GM18519 (cell line): ENCODE data around the gene ACCS.

Experiments
- ATAC-seq: cut with Tn5 transposase; IDR thresholded peaks from one replicate; pipeline ENCODE4 v1.9.1; 2021; ENCODE audit warnings: mild to moderate bottlenecking, moderate library complexity; ENCODE audit not compliant: unreplicated experiment, low FRiP score

The ACCS gene

DNA sequence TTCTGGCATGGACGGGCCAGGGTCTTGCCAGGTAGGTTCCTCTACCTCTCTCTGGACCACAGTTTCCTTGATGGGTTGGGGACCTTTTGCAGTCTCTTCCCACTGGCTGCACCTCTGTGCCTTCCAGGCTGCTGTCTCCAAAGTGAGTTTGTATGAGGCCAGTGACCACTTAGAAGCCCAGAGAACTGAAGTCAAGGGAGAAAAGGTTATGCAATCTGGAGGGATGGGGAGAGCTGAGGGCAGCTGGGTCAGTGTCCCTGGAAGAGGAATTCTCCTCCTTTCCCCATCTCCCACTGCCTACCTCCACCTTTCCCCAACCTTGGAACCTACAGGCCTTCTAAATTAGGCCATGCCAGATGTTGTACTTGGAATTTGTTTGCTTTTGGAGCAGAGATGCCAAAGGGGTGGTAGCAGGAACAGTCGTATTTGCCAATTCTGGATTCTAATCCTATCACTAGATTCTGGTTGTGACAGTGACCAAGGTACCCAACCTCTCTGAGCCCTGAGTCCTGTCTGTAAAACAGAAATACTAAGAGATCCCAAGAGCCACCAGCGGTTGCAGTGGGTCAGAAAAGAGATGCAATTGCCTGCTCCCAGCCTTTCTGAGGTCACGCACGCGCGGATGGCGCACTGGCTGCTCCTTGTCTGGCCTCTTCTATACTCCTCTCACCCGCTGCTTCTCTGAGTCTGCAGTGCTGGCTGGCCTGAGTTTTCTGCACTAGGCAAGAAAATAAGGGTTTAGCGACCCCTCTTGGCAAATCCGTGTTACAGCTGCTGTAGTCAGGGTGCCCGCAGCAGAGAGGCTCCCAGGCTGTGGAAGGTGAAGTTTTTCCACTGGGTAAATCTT, 29.0 kb upstream of the ACCS start:
- ATAC-seq = peak; percentile 84

DNA sequence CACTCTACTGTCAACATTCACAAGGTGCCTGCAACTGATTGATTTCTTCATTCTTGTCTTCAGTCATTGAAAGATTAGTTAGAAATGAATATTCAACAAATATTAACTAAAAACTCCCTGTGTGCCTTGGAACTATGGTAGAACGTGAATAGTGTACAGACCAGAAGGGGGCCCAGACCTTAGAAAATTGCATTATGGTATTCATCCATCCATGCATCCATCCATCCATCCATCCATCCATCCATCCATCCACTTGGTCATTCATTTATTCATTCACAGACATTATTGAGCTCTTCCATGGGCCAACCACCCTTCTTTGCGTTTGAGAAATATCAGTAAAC, 28.4 kb upstream of the ACCS start:
- ATAC-seq = no peak

DNA sequence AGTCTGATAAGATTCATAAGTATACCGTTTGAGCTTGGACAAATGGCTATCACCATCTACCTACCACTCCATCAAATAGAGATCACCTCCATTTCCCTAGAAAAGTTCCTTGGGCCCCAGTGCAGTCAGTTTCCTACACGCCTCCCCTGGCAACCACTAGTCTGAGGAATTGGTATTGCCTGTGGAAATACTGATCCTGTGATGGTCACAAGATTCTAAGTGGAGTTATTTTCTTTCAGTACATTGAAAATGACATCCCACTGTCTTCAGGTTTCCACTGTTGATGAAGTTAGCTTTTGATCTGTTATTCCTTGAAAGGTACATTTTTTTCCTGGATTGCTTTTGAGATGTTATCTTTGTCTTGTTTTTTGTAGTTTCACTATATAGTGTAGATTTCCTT, 22.9 kb upstream of the ACCS start:
- ATAC-seq = no peak

DNA sequence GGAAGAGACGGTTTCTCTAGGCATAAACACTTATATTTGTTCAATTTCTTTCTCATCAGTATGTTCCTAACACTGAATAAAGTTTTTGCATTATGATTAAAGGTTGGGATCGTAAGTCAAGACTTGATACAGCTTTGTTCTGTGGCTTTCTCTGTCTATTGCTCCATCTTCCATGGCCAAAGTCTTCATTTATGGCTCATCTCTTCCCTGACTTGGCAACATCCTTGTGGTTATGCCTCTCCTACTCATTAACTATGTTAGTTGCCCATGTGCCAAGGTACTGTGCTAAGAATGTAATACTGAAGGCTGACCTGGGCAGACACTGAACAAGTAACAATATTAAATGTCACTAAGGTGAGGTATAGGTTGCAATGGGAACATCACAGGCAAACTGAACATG, 19.9 kb upstream of the ACCS start:
- no peak for ATAC-seq

DNA sequence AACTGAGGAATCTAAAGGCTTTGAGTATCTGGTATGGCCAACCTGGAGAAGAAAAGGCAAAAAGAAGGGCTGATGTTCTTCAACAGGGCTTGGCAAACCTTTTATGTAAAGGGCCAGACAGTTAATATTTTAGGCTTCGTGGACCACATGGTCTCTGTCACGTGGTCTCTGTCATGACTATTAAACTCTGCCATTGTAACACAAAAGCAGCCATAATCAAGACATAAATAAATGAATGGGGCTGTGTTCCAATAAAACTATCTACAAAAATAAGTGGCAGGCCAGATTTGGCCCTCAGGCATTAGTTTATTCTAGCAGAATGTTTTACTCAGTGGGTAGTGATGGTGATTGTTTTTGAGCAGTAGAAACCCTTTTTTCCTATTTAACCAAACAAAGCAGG, 18.8 kb upstream of the ACCS start:
- ATAC-seq = no peak

DNA sequence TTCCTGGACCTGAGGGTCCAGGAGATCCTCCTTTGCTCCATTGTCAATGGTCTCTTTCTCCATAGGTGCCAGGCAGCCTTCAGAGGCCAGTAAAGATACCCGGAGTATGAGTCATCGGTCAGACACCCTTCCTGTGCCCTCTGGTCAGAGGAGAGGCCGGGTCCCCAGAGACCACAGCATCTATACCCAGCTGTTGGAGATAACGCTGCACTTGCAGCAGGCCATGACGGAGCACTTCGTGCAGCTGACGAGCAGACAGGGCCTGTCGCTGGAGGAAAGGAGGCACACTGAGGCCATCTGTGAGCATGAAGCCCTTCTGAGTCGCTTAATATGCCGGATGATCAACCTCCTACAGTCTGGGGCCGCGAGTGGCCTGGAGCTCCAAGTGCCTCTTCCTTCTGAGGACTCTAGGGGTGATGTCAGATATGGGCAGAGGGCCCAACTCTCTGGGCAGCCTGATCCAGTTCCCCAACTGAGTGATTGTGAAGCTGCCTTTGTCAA, 18.1 kb upstream of the ACCS start, which contains the start of gene ACCSL:
ACCSL (plus strand) TSS at position 51 of the 501 bp plus-strand sequence; CDS start at position 107, 56 bp downstream.
- ATAC-seq = no peak

DNA sequence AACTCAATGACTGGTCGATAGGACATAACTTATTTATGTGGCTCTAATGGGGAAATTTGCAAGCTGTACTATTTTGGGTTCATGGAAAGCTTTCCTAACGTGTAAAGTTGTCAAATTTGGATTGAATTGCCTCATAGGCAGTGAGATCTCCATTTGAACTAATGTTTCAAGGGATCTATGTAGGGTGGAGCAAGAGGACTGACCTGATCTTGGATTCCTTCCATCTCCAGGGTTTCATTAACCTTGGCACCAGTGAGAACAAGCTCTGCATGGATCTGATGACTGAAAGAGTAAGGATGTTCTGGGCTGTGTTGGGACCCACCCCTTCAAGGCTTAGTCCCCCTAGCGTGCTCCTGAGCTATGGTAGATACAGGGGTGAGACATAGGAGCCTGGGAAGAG, 16.2 kb upstream of the ACCS start:
- ATAC-seq = no peak

DNA sequence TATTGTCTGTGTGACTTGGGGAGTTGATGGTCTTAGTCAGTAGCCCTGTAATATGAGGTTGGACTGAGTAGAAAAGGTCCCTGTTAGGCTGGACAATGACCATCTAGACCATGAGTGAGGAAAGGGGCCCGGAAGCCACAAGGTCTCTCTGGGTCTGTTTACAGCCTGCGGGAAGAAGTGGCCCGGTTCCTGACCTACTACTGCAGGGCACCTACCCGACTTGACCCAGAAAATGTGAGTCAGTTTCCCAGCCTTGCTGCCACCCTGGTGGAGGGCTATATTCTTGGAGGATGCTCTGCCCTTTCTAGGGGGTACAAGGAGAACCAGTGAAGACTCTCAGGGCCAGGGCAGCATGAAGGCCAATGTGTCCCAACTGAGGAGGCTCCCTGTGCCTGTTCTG, 14.9 kb upstream of the ACCS start:
- no peak for ATAC-seq

DNA sequence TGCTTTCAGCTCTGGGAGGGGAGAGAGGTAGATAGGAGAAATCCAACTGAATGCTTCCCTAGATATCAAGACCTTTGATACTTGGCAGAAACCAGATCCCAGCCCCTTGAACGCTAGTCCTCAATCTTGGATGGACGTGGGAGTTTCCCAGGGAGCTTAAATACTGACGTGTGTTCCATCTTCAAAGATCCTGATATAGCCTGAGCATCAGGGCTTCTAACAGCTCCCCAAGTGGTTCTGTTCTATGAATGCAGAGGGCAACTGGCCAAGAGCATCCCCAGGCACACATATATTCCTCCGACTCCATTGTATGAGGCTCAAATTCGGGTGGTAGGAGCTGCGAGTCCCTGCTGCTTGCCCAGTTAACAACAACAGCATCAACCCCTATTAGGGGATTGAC, 8.7 kb upstream of the ACCS start:
- no peak for ATAC-seq

DNA sequence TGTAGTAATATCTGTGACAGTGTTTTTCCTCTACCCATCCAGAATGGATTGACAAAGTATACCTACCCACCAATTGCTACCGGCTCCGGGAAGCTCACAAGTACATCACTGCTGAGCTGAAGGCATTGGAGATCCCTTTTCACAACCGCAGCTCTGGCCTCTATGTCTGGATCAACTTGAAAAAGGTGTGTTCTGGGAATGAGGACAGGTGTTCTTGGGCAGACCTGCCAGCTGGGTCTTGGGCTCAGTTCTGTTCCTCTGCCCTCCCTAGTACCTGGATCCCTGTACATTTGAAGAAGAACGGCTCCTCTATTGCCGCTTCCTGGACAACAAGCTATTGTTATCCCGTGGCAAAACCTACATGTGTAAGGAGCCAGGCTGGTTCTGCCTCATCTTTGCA, 7.8 kb upstream of the ACCS start:
- ATAC-seq = no peak

DNA sequence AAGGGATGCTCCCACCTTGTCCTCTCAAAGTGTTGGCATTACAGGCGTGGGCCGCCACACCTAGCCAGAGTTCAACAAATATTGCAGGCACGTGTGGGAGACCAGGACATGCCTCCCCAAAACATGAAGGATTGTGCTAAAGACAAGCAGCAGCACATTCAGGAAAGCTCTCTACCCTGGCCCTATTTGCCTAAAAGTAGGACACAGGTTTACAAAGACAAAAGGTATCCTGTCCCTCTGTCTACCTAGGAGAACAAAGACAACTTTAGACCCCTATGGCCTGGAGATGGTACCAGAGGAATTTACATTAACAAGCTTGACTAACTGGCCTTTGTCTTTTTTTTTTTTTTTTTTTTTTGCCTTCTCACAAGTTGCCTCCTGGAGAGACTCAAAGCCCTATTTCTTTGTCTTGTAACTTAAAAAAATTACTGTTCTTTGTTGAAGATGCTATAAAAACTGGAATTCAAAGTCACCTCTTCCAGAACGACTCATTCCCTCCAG, 859 bp upstream of the ACCS start:
- no peak for ATAC-seq

DNA sequence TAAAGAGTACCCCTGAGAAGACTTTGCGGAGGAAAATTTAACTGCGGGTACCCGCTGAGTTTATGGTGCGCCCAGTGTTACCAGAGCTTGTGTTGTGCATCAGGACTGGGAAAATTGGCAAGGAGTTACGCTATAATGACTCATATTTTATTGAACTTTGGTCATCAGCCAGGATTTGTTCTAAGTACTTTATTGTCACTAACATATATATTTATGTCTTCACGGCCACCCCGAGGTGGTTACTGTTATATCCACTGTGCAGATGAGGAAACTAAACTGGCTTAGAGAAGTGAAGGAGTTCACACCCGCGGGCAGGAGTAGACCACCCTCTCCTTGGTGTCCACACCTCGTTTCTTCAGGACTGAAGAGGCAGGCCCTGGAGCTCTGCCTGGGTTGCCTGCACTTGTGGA, 667 bp downstream of the ACCS start:
- no peak for ATAC-seq

DNA sequence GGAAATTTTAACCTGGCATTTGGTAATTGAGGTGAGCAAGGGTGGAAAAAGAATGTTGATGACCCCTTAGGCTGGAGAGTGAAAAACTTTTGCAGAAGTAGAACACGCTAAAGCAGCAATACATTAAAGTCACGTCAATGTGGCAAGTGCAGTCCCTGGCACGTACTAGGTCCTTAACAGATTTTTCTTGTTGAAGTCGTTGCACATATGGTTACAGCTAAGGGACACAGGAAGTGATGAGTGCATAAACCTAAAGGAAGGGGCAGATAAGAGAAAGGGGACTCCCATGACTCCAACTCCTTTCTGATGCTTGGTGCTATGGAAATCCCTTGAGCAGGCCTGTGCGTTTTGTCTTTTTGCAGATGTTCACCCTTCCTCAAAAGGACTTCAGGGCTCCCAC, 1.2 kb downstream of the ACCS start:
- ATAC-seq = no peak

DNA sequence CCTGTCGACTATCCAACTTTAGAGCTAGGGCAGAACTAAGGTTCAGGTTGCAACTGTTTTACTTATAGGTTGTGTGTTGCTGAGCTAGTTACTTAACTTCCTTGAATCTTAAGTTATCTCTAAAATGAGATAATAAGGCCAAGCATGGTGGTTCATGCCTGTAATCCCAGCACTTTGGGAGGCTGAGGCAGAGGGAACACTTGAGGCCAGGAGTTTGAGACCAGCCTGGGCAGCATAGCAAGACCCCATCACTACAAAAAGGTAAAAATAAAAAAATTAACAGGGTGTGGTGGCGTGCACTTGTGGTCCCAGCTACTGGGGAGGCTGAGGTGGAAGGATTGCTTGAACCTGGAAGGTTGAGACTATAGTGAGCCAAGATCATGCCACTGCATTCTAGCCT, 2.1 kb downstream of the ACCS start:
- no peak for ATAC-seq

DNA sequence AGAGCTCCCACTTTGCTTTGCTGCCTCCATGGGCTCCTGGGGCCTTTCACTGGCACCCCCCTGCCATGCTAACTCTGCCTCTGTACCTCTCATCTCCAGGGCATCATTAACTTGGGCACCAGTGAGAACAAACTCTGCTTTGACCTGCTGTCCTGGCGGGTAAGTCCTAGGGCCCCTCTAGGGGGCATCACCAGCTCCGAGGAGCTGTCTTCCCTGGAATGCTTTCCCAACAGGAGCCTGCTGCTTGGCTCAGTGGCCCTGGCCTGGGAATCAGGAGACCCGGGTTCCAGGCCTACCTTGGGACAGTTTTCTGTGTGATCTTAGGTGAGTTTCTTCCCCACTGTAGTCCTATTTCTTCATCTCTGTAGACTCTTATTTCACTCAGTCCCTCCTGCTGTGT, 5.1 kb downstream of the ACCS start:
- ATAC-seq = no peak

DNA sequence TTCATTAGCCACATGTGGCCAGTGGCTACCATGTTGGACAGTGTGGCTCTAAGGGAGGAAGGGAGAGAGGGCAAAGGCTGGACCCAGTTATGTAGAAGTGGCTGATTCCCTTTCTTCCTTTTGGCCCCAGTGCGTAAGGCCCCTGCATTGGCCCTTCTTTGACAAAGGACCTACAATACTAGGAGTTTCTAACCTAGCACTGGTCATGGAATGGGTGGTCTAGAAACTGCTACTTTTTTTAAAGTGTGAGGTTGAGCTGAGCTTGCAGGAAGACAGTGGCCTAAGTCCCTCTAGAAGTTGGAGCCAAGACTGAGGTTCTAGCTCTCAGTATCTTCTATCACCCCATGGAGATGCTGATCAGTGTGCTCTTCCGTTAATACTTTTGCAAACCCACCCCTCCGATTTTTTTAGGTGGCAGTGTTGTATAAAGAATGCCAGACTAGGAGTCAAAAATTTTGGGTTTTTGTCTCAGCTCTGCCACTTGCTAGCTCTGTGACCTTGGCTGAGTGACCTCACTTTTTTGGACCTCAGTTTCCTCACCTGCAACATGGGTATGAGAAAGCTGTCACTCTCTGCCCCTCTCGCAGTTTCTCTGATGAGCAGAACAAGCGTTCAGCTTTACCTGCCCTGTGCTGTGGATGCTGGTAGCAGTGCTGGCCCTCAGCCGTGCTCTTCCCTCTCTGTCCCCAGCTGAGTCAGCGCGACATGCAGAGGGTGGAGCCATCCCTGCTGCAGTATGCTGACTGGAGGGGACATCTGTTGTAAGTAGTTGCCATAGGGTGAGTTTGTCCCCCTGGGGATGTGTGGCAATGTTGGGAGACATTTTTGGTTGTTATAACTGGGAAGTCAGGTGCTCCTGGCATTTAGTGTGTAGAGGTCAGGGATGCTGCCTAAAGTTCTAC, 6.9 kb downstream of the ACCS start:
- no peak for ATAC-seq

DNA sequence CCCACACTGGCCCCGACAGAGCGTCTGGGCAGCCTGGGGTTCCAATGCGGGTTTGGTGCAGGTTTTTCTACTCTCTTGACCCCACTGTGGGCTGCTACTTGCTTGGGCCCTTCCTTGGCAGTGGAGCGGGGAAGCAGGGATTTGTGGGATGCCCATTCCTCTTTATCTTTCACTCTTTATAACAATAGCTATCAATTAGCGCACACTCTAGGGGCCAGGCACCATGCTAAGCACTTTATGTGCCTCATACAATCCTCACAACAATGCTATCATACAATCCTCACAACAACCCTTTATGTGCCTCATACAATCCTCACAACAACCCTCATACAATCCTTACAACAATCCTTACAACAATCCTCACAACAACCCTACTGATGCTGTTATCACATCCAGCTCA, 12.7 kb downstream of the ACCS start:
- no peak for ATAC-seq

DNA sequence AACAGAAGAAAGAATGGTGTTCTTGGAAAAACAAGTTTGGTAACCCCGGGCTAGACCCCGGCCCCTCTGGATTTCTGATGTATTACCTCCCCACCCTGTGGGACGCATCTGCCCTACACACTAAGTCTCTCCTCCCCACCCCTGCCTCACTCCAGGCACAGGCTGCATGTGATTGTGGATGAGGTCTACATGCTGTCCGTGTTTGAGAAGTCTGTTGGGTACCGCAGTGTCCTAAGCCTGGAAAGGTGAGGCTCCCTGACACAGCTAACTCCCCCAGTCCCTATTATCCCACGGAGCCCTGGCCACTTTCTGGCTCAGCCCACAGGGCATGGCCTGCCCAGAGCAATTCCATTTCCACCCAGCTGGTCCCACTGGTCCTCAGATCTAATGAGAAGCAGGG, 13.3 kb downstream of the ACCS start:
- no peak for ATAC-seq

DNA sequence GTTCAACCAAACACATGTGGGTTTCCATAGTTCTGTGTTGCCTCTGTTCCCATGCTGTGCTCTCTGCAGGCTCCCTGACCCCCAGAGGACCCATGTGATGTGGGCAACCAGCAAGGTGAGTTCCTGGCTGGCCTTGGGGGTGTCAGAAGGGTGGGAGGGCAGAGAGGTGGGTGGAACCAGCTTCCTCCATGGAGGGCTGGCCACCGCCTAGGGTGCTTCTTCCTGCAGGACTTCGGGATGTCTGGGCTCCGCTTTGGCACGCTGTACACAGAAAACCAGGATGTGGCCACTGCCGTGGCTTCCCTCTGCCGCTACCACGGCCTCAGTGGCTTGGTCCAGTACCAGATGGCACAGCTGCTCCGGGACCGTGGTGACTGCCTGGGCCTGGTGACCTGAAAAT, 14.9 kb downstream of the ACCS start:
- no peak for ATAC-seq

DNA sequence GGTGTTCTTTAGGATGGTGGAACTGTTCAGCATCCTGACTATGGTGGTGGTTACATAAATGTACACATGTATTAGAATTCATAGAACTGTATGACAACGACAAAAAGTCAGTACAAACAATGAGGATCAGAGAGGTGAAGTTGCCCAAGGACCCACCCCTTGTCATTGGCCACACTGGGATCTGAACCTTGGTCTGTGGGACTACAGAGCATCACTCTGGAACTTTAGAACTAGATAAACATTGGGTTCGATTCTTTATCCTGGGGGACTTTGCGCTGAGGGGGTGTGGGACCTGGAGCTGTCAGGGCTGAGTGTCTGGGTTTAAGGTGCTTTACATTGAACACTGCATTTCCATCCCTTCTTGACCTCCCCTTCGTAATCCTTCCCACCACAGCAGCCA, 16.6 kb downstream of the ACCS start:
- ATAC-seq = no peak

DNA sequence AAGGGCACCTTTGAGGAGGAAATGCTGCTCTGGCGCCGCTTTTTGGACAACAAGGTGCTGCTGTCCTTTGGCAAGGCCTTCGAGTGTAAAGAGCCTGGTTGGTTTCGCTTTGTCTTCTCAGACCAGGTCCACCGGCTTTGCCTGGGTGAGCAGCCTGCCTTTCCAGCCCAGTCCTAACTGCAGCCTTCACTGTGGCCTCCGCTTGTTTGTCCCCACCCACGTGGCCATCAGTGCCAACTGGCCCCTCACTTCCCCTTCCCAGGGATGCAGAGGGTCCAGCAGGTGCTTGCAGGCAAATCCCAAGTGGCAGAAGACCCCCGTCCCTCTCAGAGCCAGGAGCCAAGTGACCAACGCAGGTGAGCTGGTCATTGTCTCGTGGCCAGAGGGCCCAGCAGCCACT, 17.4 kb downstream of the ACCS start:
- ATAC-seq = no peak
